DLD1 (cell line): ENCODE results near the gene KCNA3.
"Not testable (repeated sequence)": the region's sequence is repeated elsewhere in the genome, so short reads cannot be mapped to it uniquely, and the experiment has no call there.

Source experiments
- in situ Hi-C: cut with HindIII; loops from 2 replicates; pipeline ENCODE4 v1.10.0; 2017; ENCODE audit warnings: low sequenced_read_pairs

KCNA3 gene

GRCh38 chr1:110680036-110680735 is 5.4 kb upstream of the KCNA3 start:
- in situ Hi-C loops, result no loop called here

GRCh38 chr1:110677526-110677925 is 2.8 kb upstream of the KCNA3 start:
- in situ Hi-C loops, result no loop called here

GRCh38 chr1:110676970-110677369 is 2.2 kb upstream of the KCNA3 start:
- in situ Hi-C loops, result no loop called here

GRCh38 chr1:110675060-110675791 is 486 bp upstream of the KCNA3 start:
- in situ Hi-C loops, result no loop called here

GRCh38 chr1:110673805-110674336 is 869 bp downstream of the KCNA3 start:
- in situ Hi-C loops, result no loop called here

- in situ Hi-C loops, result no loop called here
These were observed 1.5 kb downstream of the KCNA3 start for GRCh38 chr1:110673197-110673701.

GRCh38 chr1:110672753-110673108 is 2.0 kb downstream of the KCNA3 start:
- in situ Hi-C loops, result no loop called here

GRCh38 chr1:110672001-110672752 is 2.6 kb downstream of the KCNA3 start:
- in situ Hi-C loops, result no loop called here

- in situ Hi-C loops, result no loop called here
These were observed 3.4 kb downstream of the KCNA3 start for GRCh38 chr1:110671361-110671760.

GRCh38 chr1:110668549-110668948 is 6.2 kb downstream of the KCNA3 start:
- in situ Hi-C loops, result no loop called here

- in situ Hi-C loops, result no loop called here
These were observed 7.0 kb downstream of the KCNA3 start for GRCh38 chr1:110667776-110668175.

- in situ Hi-C loops, result no loop called here
These were observed 11.5 kb downstream of the KCNA3 start for GRCh38 chr1:110663241-110663640.

- in situ Hi-C loops, result not testable (repeated sequence)
These were observed 15.2 kb downstream of the KCNA3 start for GRCh38 chr1:110659559-110659958.

GRCh38 chr1:110657351-110657750 is 17.4 kb downstream of the KCNA3 start:
- in situ Hi-C loops, result no loop called here

- in situ Hi-C loops, result no loop called here
These were observed 24.1 kb downstream of the KCNA3 start for GRCh38 chr1:110650609-110651008.

GRCh38 chr1:110648417-110648816 is 26.3 kb downstream of the KCNA3 start:
- in situ Hi-C loops, result no loop called here

- in situ Hi-C loops, result no loop called here
These were observed 27.4 kb downstream of the KCNA3 start for GRCh38 chr1:110647254-110647891.

- in situ Hi-C loops, result no loop called here
These were observed 28.7 kb downstream of the KCNA3 start for GRCh38 chr1:110645821-110646735.

GRCh38 chr1:110645211-110645610 is 29.5 kb downstream of the KCNA3 start:
- in situ Hi-C loops, result no loop called here
